GM06990 (cell line): ENCODE measurements around the gene OR10G8.

Experiments
- DNase-seq: peaks from one replicate; pipeline ENCODE4 v3.0.0-alpha.2; 2011; ENCODE audit not compliant: insufficient read length; ENCODE audit errors: extremely low read depth
- H3K27me3 ChIP-seq: replicated peaks from 2 replicates; pipeline ENCODE4 v1.6.0; 2011; ENCODE audit warnings: low read length; ENCODE audit not compliant: control insufficient read depth, insufficient read depth
- H3K36me3 ChIP-seq: 2 replicates; pipeline ENCODE4 v1.5.1; 2011; ENCODE audit warnings: low read length; ENCODE audit not compliant: control insufficient read depth, insufficient read depth
- H3K4me3 ChIP-seq: replicated peaks from 2 replicates; pipeline ENCODE4 v1.5.1; 2011; ENCODE audit warnings: low read depth, mild to moderate bottlenecking, control low read depth, low read length
- CTCF ChIP-seq: IDR thresholded peaks from 2 replicates; pipeline ENCODE4 v1.5.1; 2011; ENCODE audit warnings: low read length, control low read depth, mild to moderate bottlenecking, inconsistent platforms; ENCODE audit not compliant: insufficient read depth, poor library complexity, severe bottlenecking

The OR10G8 gene

GRCh38 chr11:124036666-124037065 lies 10.1 kb downstream of the OR10G8 start:
- no peak for TF ChIP-seq CTCF
- DNase-seq, result no peak
- Histone ChIP-seq H3K27me3 (no peaks in the 10 kb centered on the region), H3K36me3 (no peaks in the 10 kb centered on the region), H3K4me3 (no peak overlapping the region)

GRCh38 chr11:124039557-124039956 lies 13.0 kb downstream of the OR10G8 start:
- H3K4me3 ChIP-seq, result no peak overlapping the region
- no peaks in the 10 kb centered on the region; the same call in 1 of the 2 replicates for H3K27me3 ChIP-seq
- H3K36me3 ChIP-seq, result no peaks in the 10 kb centered on the region
- TF ChIP-seq CTCF, result no peak
- DNase-seq, result no peak

- no peak for TF ChIP-seq CTCF
- Histone ChIP-seq H3K27me3 (no peaks in the 10 kb centered on the region; the same call in 1 of the 2 replicates), H3K36me3 (no peaks in the 10 kb centered on the region), H3K4me3 (no peak within 1 kb of the TSS)
- no peak for DNase-seq
Measured at GRCh38 chr11:124041254-124041653, 14.7 kb downstream of the OR10G8 start, which contains the start of gene OR10G7. Gene OR10G7, minus strand, starts transcription at chr11:124041325. Its CDS starts 2,324 bp downstream, at chr11:124039001.

GRCh38 chr11:124043420-124043819 lies 16.8 kb downstream of the OR10G8 start:
- H3K36me3 ChIP-seq, result no peaks in the 10 kb centered on the region
- no peak for TF ChIP-seq CTCF
- H3K27me3 ChIP-seq, result no peaks in the 10 kb centered on the region; the same call in 1 of the 2 replicates
- no peak overlapping the region for H3K4me3 ChIP-seq
- no peak for DNase-seq

GRCh38 chr11:124050748-124051147 lies 24.1 kb downstream of the OR10G8 start:
- DNase-seq, result no peak
- H3K4me3 ChIP-seq, result no peak overlapping the region
- no peaks in the 10 kb centered on the region for H3K36me3 ChIP-seq
- H3K27me3 ChIP-seq, result no peaks in the 10 kb centered on the region; the same call in 1 of the 2 replicates
- no peak for TF ChIP-seq CTCF

- no peak for DNase-seq
- Histone ChIP-seq H3K4me3 (no peak overlapping the region), H3K36me3 (no peaks in the 10 kb centered on the region), H3K27me3 (no peaks in the 10 kb centered on the region)
- no peak for TF ChIP-seq CTCF
Measured at GRCh38 chr11:124052966-124053365, 26.4 kb downstream of the OR10G8 start.
